ENCODE measurements around the gene CFAP299. TPM values are rescaled to one million over a fixed set of nuclear protein-coding genes. Genes with fewer than 3 reads are reported as not detected.
"Not testable (repeated sequence)": the region's sequence is repeated elsewhere in the genome, so short reads cannot be mapped to it uniquely, and the experiment has no call there.

Gene CFAP299
- total RNA-seq, 1 experiment from 2014 or later: not detected

- no TSS peak for BruUV-seq (replicated peaks)
- Histone ChIP-seq H3K36me3 (ENCODE audit: insufficient read depth, low read length, poor library complexity, severe bottlenecking) (no peaks in the 10 kb centered on the region), H3K9me3 (ENCODE audit: low read depth, low read length, poor library complexity, severe bottlenecking) (no peaks in the 10 kb centered on the region), H3K4me1 (ENCODE audit: insufficient read depth, low read length, poor library complexity, severe bottlenecking) (no peaks in the 10 kb centered on the region), H3K27ac (ENCODE audit: low read depth, low read length, poor library complexity, severe bottlenecking) (no peak overlapping the region), H3K4me3 (ENCODE audit: low read depth, low read length, poor library complexity, severe bottlenecking) (no peak overlapping the region), H3K27me3 (replicated peaks; ENCODE audit: insufficient read depth, low read depth, low read length, poor library complexity) (no peaks in the 10 kb centered on the region)
- ChIA-PET CTCF (no interaction called here), POLR2A (ENCODE audit: low non-redundant PET) (no interaction called here)
- TF ChIP-seq CTCF (conservative IDR thresholded peaks at IDR 0.05; ENCODE audit: low read depth, low read length): no peak
- no peak for TF ChIP-seq EZH2 (IDR thresholded peaks at IDR 0.05; ENCODE audit: borderline replicate concordance, low read depth, low read length, poor library complexity, severe bottlenecking)
- no peak for DNase-seq (ENCODE audit: low spot score)
- intact Hi-C loops (cut with micrococcal nuclease; ENCODE audit: unreplicated experiment): no loop called here
These were observed 404.8 kb downstream of the CFAP299 start for GRCh38 chr4:80740375-80740774.

DNA sequence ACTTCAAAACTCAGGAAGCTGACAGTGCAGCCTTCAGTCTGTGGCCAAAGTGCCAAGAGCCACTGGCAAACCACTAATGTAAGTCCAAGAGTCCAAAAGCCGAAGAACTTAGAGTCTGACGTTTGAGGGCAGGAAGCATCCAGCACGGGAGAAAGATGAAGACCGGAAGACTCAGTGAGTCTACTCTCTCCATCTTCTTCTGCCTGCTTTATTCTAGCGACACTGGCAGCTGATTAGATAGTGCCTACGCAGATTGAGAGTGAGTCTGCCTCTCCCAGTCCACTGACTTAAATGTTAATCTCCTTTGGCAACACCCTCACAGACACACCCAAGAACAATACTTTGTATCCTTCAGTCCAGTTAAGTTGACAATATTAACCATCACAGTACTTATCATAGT lies 414.0 kb downstream of the CFAP299 start:
- POLR2A ChIA-PET (ENCODE audit: low non-redundant PET): not testable (repeated sequence)

DNA sequence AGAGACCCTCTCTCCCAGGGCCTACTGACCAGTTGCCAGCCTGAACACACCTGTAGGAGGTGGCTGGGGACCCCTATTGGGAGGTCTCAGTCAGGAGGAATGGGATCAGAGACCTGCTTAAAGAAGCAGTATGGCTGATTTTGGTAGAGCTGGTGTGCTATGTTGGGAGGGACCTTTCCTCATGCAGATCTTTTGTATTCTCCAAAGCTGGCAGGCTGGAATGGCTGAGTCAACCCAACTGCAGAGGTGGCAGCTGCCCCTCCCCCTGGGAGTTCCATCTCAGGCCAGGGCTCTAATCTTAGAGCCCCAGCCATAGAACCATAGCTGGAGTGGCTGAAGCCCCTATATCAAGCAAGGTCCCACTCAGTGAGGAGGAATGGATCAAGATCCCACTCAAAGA lies 415.7 kb downstream of the CFAP299 start:
- Histone ChIP-seq H3K36me3 (ENCODE audit: insufficient read depth, low read length, poor library complexity, severe bottlenecking) (no peaks in the 10 kb centered on the region), H3K9me3 (ENCODE audit: low read depth, low read length, poor library complexity, severe bottlenecking) (no peaks in the 10 kb centered on the region), H3K27me3 (replicated peaks; ENCODE audit: insufficient read depth, low read depth, low read length, poor library complexity) (no peaks in the 10 kb centered on the region), H3K4me1 (ENCODE audit: insufficient read depth, low read length, poor library complexity, severe bottlenecking) (no peaks in the 10 kb centered on the region), H3K4me3 (ENCODE audit: low read depth, low read length, poor library complexity, severe bottlenecking) (no peak overlapping the region), H3K27ac (ENCODE audit: low read depth, low read length, poor library complexity, severe bottlenecking) (no peak overlapping the region)
- DNase-seq (ENCODE audit: low spot score): no peak
- POLR2A ChIA-PET (ENCODE audit: low non-redundant PET): no interaction called here
- TF ChIP-seq CTCF (conservative IDR thresholded peaks at IDR 0.05; ENCODE audit: low read depth, low read length): no peak
- TF ChIP-seq EZH2 (IDR thresholded peaks at IDR 0.05; ENCODE audit: borderline replicate concordance, low read depth, low read length, poor library complexity, severe bottlenecking): no peak
- BruUV-seq (replicated peaks): no TSS peak
- CTCF ChIA-PET: no interaction called here
- intact Hi-C loops (cut with micrococcal nuclease; ENCODE audit: unreplicated experiment): no loop called here

More for the DNA sequence above, 414.0 kb downstream of the CFAP299 start:
- H3K27ac ChIP-seq (ENCODE audit: low read depth, low read length, poor library complexity, severe bottlenecking); DNase-seq (ENCODE audit: low spot score); H3K36me3 ChIP-seq (ENCODE audit: insufficient read depth, low read length, poor library complexity, severe bottlenecking); H3K4me1 ChIP-seq (ENCODE audit: insufficient read depth, low read length, poor library complexity, severe bottlenecking); H3K4me3 ChIP-seq (ENCODE audit: low read depth, low read length, poor library complexity, severe bottlenecking); CTCF ChIA-PET; H3K9me3 ChIP-seq (ENCODE audit: low read depth, low read length, poor library complexity, severe bottlenecking); BruUV-seq (replicated peaks); H3K27me3 ChIP-seq (replicated peaks; ENCODE audit: insufficient read depth, low read depth, low read length, poor library complexity); intact Hi-C loops (cut with micrococcal nuclease; ENCODE audit: unreplicated experiment): not testable (repeated sequence)

GRCh38 chr4:80767944-80768343 lies 432.4 kb downstream of the CFAP299 start:
- intact Hi-C loops (cut with micrococcal nuclease; ENCODE audit: unreplicated experiment): no loop called here

More at GRCh38 chr4:80767944-80768343, 432.4 kb downstream of the CFAP299 start:
- no peaks in the 10 kb centered on the region for H3K4me1 ChIP-seq (ENCODE audit: insufficient read depth, low read length, poor library complexity, severe bottlenecking)
- H3K36me3 ChIP-seq (ENCODE audit: insufficient read depth, low read length, poor library complexity, severe bottlenecking): no peaks in the 10 kb centered on the region
- no TSS peak for BruUV-seq (replicated peaks)
- no peaks in the 10 kb centered on the region for H3K27me3 ChIP-seq (replicated peaks; ENCODE audit: insufficient read depth, low read depth, low read length, poor library complexity)
- H3K27ac ChIP-seq (ENCODE audit: low read depth, low read length, poor library complexity, severe bottlenecking): no peak overlapping the region
- no peaks in the 10 kb centered on the region for H3K9me3 ChIP-seq (ENCODE audit: low read depth, low read length, poor library complexity, severe bottlenecking)
- no peak overlapping the region for H3K4me3 ChIP-seq (ENCODE audit: low read depth, low read length, poor library complexity, severe bottlenecking)
- ChIA-PET CTCF (no interaction called here), POLR2A (ENCODE audit: low non-redundant PET) (no interaction called here)
- DNase-seq (ENCODE audit: low spot score): no peak
- TF ChIP-seq EZH2 (IDR thresholded peaks at IDR 0.05; ENCODE audit: borderline replicate concordance, low read depth, low read length, poor library complexity, severe bottlenecking): no peak
- no peak for TF ChIP-seq CTCF (conservative IDR thresholded peaks at IDR 0.05; ENCODE audit: low read depth, low read length)
